Effector CD4-positive, alpha-beta T cell (primary cell): ENCODE measurements around the gene PCDH9.
"Not testable (repeated sequence)": the region's sequence is repeated elsewhere in the genome, so short reads cannot be mapped to it uniquely, and the experiment has no call there.

Experiments
- DNase-seq: peaks from one replicate; pipeline ENCODE4 v3.0.0-alpha.2; 2020

Gene PCDH9

GRCh38 chr13:66881170-66881569 is 349.0 kb downstream of the PCDH9 start:
- DNase-seq: not testable (repeated sequence)

DNA sequence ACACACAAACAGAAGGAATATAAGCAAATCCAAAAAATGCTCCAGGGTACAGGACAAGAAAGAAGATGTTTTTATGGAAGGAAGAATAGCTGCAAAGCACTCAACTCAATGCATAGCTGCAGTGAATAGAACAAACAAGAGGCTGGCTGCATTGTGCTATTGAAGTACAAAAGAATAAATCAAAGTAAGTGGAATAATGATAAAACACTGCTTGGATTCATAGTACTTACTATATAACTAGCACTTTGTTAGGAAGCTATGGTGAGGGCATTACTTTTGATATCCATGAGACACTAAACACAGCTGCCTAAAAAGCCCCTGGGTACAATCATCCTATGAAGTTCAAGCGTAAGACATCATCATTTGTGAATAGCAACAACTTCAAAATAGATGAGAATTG is 350.1 kb downstream of the PCDH9 start:
- DNase-seq: no peak

DNA sequence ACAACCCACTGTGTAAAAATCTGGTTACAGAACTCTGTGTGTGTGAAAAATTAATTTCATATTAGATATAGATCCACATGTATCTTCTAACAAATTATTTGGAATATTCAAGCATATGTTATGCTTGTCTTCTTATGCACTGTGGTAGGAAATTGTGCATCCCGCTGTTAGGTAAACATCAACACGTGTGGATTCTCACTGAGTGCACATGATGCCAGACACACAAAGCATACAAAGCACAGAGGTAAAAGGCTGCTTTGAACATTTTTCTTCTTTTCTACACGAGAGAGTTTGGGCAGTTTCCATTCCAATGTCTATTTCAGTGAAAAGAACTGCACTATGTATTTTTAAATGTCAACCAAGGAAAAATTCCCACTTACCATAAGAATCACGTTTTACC is 354.9 kb downstream of the PCDH9 start:
- DNase-seq: no peak

DNA sequence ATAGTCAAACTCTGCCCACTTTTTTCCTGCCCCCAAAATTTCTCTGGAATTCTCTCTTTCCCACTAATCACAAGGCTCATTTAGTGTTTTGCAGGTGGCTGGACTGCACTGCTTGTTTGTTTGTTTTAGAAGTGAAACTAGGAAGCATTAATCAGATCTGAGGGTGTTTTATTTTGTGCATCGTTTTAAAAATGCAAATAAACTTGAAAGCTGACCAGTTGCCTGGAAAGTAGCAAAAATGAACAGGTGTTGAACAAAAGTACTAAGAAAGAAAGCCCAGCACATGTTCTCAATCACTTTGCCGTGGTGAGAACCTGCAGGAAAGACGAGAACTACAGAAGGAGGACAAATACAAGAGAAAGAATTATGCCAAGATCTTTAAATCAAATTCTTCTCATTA is 365.5 kb downstream of the PCDH9 start:
- DNase-seq: no peak

GRCh38 chr13:66860878-66861417 is 369.2 kb downstream of the PCDH9 start:
- DNase-seq: no peak

DNA sequence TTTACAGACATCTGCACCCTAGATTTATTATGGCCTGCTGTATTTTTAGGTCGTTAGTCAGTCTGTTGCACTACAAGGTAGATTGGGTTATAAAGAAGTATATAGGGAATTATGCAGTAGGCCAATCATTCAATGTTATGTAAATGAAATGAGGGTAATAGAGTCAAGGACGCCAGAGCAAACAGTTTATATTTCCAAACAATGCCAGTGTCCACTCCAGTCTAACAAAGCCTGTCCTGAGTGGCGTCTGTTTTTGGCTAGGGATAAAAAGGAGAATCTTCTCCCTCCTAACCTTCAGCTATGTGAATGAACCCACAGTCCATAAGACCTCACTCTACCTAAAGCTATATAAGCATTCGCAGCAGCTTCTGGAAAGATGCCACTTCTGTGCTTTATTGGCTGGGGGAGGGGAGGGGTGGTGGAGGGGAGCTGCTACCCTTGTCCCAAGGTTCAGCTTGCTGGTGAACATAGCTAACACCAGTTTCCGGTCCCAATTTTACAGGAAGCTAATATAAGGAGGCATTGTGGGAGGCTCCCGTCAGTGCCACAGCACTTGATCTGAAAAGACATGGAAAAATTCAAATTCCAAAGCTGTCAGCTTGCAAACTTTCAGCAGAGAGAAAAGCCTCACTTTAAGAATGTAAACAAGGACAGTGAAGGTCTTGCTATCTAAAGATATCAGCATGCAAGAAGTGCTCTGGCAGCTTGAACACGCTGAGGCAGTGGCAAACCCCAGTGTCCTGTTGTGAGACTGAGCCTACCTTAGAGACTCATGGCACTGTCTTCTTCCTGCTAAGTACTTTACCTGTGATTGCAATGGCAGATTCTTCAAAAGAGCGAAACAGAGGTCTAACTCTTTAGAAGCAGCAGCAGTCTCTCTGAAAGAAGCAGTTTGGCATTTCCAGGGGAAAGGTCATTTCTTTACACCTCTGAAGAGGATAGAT is 369.9 kb downstream of the PCDH9 start:
- DNase-seq: no peak

DNA sequence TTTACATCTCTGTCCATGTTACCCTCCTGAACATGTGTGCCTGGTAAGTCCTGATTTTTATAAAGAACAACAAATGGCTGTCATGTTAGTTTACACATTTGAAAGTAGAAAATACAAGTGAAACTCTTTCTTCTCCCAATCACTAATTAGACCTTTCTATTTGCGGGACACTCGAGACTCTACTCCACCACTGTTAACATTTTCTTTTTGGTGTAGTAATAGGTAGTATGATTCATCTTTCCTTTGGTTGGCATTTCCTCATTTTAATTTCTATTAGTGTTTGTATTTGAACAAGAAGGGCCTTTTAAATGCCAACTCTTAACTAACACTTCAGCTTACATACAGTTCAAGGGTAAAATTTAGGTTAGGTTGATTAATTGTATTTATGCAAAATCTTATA is 371.1 kb downstream of the PCDH9 start:
- DNase-seq: no peak

- no peak for DNase-seq
Observed at GRCh38 chr13:66858163-66858562, 372.0 kb downstream of the PCDH9 start.

- no peak for DNase-seq
Observed at GRCh38 chr13:66855131-66855530, 375.0 kb downstream of the PCDH9 start.

- DNase-seq: no peak
Observed at GRCh38 chr13:66853564-66853963, 376.6 kb downstream of the PCDH9 start.

DNA sequence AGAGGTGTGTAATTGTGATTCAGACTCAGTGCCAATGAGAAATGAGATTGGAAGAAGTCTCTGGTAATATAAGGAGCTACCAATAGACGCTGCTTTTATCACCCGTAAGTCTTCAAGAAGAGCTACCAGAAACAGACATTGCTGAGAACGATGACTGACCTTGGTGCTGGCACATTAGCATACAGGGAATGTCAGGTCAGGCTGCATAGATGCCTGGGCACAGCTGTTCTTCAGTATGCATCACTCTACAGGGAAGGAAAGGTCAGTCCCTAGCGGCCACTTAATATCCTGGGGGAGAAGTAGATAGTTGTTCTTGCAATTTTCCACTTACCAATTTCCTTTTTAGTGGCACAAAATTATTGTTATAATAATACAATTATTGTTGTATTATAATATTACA is 380.4 kb downstream of the PCDH9 start:
- no peak for DNase-seq

- DNase-seq: no peak
Observed at GRCh38 chr13:66847541-66847940, 382.6 kb downstream of the PCDH9 start.

- DNase-seq: no peak
Observed at GRCh38 chr13:66845393-66845792, 384.7 kb downstream of the PCDH9 start.

GRCh38 chr13:66844933-66845332 is 385.2 kb downstream of the PCDH9 start:
- DNase-seq: no peak

DNA sequence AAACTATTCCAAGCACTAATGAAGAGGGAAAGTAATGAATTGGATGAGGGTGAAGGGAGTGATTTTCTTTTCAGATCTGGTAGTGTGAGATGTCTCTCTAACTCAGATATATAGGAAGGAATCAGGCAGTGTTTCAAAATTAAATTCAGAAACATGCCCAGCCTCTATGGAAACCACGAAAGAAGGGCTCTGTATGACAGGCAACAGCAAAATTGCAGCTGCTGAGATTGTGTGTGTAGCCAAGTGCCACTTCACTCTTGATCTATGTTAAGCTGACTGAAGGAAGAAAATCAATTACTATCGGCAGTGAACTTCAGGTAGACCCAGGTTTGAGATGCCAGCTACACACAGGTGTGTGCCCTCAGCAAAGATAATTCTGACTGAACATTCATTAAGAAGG is 387.4 kb downstream of the PCDH9 start:
- no peak for DNase-seq

GRCh38 chr13:66840621-66841020 is 389.5 kb downstream of the PCDH9 start:
- DNase-seq: no peak

- DNase-seq: no peak
Observed at GRCh38 chr13:66837246-66837645, 392.9 kb downstream of the PCDH9 start.

- no peak for DNase-seq
Observed at GRCh38 chr13:66835040-66835628, 395.0 kb downstream of the PCDH9 start.

DNA sequence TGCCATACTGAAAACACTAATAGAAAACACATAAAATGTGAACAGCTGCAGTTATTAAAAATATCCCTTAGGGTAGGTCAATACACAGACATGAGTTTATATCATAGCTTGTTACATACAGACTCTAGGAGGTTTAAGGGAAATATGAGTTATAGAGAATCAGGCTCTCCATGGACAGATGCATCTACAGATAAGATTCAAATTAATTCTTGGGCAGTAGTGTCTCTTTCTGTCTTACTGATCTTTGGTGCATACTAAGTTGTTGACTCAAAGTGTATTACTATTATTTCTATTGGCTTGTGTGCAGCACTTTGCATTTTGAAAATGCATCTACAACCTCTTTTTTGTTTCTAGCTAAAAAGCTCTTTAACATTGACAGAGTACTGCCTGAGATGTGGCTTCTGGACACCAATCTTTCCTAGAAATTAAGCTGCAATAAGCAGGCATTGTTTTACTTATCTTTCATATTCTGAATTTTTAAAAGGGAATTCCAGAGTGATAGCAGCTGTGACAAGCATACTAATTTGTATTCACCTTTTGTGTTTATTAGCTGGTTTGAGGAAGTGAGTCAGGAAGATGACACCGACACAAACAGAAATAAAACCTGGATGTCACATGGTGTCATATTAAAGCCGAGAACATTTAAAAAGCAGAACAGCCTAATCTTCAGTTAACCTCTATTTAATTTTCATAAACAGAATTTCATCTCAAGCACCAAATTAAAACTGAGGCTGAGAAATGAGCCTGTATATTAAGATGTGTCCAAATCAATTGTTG is 399.0 kb downstream of the PCDH9 start:
- no peak for DNase-seq

- no peak for DNase-seq
Observed at GRCh38 chr13:66829803-66830202, 400.3 kb downstream of the PCDH9 start.

GRCh38 chr13:66826398-66826797 is 403.7 kb downstream of the PCDH9 start:
- DNase-seq: no peak

GRCh38 chr13:66821551-66821950 is 408.6 kb downstream of the PCDH9 start:
- DNase-seq: no peak

DNA sequence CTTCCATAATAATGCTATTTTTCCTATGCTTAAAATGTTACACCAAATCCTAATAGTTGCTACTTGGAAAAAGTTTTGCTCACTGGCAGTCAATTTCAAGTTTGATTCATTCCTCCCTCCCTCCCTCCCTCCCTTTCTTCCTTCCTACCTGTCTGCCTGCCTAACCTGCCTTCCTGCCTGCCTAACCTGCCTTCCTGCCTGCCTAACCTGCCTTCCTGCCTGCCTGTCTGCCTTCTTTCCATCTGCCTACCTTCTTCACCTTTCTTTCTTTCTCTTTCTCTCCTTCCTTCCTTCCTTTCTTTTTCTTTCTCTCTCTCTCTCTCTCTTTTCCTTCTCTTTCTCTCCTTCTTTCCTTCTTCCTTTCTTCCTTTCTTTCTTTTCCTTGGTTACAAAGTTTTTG is 418.7 kb downstream of the PCDH9 start:
- no peak for DNase-seq
